HG02840 (cell line): Measurements from ENCODE around the gene SHC3.

Experiments used
- ATAC-seq: cut with Tn5 transposase; IDR thresholded peaks from one replicate; pipeline ENCODE4 v1.9.1; 2021; ENCODE audit warnings: mild to moderate bottlenecking, moderate library complexity, moderate number of reproducible peaks; ENCODE audit not compliant: unreplicated experiment, low FRiP score

Gene SHC3

GRCh38 chr9:89008055-89008743 lies 170.4 kb downstream of the SHC3 start:
- ATAC-seq = no peak

DNA sequence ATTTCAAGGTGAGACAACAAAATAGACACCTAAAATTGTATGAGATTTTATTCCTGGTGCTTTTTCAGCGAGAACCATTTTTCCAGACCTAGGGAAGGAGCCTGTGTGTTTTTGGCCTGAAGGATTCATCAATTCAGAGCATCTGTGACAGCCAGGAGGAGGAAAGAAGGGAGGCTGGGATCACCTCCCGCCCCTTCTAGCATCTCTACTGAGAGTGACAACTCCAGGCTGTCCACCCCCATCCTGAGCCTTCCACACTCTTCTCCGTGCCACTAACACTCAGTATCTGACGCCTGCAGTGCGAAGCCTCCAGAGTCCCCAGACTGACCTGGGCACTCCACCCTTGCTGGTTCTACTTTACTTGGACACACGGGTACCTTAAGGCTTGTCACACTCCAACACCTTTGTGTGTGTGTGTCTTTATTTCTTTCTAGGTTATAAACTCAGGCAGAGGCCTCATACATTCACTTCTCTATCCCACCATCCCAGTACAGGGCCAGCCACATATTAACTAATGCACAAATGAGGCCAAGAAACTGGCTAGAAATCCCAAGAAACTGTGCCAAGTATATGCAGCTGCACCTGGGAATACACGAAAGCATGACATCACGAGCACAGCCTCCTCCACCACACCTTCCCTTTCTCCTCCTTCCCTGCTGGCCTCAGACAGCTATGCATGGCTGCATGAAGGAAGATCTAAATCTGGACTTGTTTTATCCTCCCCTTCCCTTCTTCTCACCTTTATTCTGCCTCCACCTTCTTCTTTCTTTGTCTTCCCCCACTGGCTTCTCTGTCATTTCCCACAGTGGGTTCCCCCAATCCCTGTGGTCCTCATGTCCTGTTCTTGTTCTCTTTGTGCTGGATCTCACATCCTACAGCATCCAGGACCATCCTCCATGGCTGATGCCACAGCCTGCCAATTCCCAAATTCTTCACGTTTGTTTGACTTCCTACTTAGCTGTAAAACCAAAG lies 171.3 kb downstream of the SHC3 start:
- ATAC-seq = no peak

GRCh38 chr9:89006267-89006666 lies 172.4 kb downstream of the SHC3 start:
- no peak for ATAC-seq

GRCh38 chr9:89005323-89005722 lies 173.3 kb downstream of the SHC3 start:
- ATAC-seq = no peak

DNA sequence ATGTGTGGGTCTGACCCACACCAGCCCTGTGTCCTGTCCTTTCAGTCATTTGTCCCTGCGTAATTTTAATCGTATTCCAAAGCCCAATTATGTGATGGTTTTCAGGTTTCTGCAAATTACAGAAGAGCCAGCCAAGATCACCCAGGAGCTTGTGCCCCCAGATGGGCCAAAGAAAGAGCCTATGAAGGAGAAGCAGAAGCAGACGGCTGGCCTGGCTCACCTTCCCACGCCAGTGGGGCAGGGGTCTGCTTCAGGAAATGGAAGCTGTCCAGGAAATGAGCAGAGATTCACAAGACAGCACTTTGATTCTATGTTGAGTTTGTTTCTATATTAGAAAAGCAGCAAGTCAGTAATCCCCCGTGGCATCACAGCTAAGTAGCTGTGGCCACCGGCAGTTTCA lies 175.6 kb downstream of the SHC3 start:
- no peak for ATAC-seq

DNA sequence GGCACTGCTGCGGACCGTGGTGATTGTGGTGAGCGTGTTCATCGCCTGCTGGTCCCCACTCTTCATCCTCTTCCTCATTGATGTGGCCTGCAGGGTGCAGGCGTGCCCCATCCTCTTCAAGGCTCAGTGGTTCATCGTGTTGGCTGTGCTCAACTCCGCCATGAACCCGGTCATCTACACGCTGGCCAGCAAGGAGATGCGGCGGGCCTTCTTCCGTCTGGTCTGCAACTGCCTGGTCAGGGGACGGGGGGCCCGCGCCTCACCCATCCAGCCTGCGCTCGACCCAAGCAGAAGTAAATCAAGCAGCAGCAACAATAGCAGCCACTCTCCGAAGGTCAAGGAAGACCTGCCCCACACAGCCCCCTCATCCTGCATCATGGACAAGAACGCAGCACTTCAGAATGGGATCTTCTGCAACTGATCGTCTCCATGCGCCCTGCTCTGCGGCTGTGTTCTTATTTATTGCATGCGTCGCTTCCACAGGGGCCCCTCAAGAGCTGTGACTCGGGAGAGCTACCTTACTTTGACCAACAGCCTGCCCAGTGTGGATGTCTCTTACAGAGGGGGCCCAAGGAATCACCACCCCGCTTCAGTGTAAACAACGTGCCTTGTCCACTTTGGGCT lies 176.6 kb downstream of the SHC3 start:
- ATAC-seq = no peak

DNA sequence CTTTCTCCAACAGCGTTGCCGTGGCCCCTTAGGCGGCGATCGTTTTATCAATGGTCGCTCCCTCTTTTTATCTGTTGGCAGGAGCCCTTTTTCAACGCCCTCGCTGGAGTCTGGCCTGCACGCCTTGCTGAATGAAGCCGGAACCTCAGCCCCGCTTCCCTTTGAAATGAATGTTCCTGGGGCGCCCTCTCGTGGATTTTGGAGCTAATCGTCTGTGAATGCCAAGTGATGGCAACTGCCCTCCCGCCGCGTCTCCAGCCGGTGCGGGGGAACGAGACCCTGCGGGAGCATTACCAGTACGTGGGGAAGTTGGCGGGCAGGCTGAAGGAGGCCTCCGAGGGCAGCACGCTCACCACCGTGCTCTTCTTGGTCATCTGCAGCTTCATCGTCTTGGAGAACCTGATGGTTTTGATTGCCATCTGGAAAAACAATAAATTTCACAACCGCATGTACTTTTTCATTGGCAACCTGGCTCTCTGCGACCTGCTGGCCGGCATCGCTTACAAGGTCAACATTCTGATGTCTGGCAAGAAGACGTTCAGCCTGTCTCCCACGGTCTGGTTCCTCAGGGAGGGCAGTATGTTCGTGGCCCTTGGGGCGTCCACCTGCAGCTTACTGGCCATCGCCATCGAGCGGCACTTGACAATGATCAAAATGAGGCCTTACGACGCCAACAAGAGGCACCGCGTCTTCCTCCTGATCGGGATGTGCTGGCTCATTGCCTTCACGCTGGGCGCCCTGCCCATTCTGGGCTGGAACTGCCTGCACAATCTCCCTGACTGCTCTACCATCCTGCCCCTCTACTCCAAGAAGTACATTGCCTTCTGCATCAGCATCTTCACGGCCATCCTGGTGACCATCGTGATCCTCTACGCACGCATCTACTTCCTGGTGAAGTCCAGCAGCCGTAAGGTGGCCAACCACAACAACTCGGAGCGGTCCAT lies 177.4 kb downstream of the SHC3 start:
- no peak for ATAC-seq

DNA sequence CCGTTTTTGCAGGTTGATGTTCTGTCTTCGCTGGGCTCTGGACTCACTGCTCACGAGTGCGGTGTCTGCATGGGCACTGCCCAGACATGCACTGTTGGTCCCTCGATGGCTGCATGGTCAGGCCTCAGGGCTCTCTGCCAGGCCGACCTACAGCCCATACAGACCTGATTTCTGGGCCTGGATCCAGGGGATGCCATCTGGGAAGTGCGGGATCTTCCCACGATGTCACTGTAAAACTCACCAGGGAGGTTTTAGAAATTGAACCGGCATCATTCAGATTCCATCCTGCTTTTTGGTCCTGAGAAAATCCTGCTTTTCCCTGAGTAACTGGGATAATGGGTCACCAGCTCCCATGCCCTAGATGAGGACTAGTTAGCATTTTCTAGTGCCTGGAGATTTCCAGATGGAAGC lies 178.2 kb downstream of the SHC3 start:
- ATAC-seq = no peak

- ATAC-seq = no peak
Measured at GRCh38 chr9:88998911-88999310, 179.7 kb downstream of the SHC3 start.

DNA sequence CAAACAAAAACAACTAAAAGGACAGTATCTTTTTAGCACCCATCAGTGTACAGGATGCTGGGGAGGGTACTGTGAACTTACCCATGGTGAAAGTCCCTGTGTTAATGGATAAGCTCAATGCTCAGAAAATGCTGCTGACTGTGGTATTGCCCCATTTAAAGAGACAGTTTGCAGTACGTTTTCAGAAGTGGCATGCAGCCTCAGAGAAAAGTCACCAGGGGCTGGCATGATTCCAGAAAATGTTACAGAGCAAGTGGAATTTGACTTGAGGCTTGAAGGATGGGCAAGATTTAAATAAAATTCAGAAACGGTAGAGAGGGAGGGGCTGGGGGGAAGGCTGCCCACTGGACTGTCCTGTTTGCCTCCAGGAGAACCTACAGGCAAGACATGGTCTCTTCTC lies 180.1 kb downstream of the SHC3 start:
- no peak for ATAC-seq

GRCh38 chr9:88997646-88998045 lies 181.0 kb downstream of the SHC3 start:
- no peak for ATAC-seq

- ATAC-seq = no peak
Measured at GRCh38 chr9:88996921-88997235, 181.7 kb downstream of the SHC3 start.

DNA sequence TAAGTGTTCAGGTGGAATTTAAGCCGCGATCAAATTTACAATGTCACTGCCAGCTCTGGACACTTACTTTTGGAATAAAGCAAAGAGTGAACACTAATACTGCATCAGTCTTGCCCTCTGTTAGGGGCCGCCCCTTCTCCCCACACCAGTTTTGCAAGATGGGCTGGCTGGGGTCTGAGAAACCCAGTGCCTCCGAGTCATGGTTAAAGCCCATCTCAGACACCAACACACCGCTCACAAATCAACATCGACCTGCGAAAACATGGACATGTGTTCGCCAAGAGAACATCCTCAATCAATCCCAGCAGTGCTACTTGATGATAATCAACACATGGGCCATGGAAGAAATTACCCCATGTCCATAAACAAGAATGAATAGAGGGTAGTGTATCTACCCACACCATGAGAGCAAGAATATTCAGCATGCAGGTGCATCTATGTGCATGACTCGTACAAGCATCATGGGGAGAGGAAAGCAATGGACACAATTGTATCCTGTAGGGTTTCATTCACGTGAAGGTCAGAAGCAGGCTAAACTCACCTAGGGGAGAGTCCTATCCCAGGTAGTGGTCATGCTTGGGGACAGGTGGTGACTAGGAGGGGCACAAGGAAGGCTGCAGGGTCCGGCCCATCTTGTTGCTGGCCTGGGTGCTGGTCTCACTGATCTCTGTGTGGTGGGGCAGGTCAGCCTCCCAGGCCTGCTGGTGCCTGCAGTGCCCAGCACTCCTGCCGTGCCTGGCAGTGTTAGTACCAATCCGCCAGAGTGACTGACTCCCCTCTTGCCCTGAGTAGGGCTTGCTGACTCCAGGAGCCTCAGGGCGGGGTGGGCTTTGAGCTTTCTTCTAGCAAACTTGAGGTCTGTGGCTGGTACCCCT lies 182.3 kb downstream of the SHC3 start:
- no peak for ATAC-seq

DNA sequence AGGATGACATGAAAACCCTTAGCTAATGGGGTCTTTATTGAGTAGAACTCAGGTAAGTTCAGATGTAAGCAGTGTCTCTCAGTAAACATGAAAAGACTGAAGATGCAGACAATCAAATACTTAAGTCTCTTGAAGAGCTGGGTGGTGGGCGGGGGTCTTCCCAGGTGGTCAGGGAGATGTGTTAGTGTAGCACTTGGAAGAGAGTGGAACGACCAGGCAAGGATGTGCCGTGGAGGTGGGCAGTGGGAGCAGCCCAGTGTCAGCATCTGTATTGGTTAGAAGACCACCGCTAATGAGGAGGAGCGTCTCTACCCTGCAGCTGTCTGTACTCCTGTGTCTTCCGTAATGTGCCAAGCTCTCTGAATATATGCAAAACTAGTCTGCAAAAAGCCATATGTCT lies 183.0 kb downstream of the SHC3 start:
- ATAC-seq = no peak

- ATAC-seq = no peak
Measured at GRCh38 chr9:88995200-88995577, 183.4 kb downstream of the SHC3 start.

DNA sequence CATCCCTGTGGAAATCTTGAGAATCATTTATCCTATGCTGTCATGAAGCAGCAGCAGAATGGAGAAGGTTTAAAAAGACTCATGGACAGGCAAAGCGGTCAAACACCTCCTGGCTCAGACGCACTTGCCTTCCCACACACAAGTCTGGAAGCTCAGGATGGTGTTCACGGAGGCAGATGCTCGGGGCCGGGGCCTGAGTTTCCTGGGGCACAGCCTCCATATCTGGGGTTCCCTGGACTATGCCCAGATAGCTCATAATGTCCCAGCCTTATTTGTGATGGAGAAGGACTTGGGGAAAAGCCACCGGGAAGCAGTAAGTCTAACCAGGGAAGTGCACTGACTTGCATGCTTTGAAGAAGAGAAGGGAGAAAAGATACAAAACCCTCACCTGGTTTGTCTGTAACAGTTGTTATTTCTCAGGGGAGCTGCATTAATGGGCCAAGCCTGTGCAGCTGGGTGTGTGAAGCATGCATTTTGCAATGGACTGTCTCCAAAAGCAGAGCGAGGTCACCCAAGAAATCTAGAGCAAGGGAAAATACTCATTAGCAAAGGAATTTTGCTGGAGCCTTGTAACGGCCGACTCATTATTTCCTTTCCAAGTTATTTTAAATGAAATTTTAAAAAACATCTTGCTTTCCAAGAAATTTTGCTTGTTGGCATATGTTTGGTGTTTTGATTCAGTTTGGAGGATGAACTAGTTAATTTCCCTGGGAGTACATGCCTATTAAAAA lies 184.0 kb downstream of the SHC3 start:
- no peak for ATAC-seq

- no peak for ATAC-seq
Measured at GRCh38 chr9:88993871-88994460, 184.7 kb downstream of the SHC3 start.

DNA sequence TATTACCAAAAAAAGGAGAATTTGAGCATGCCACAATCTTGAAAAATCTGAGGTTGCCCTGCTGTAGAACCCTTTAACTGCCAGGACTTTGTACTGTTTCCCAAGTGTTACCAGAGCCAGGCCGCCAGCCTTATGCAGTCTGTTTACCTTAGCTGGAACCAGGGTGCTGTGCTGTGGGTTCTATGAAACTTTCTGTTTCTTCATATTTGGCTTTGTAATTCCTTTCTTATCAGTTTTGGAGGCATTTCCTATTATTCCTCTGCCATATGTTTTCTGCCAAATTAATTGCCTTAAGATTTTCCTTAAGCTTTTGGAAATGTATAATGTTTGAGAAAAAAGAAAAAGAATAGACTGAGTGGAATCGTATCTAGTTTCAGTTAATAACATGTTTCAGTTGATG lies 185.3 kb downstream of the SHC3 start:
- no peak for ATAC-seq
